Measurements from ENCODE around the gene TULP4.

TULP4 gene

GRCh38 chr6:158381214-158381613 is 68.9 kb downstream of the TULP4 start:
- ATAC-seq, result no peak
- TF ChIP-seq ESRRG (CRISPR knock-in tag; IDR thresholded peaks at IDR 0.05) (no peak), ZC3H10 (CRISPR knock-in tag; IDR thresholded peaks at IDR 0.05) (no peak), TOX (CRISPR knock-in tag; IDR thresholded peaks at IDR 0.05; ENCODE audit: borderline replicate concordance) (no peak), PPARA (CRISPR knock-in tag; IDR thresholded peaks at IDR 0.05; ENCODE audit: borderline replicate concordance) (no peak), ZNF70 (CRISPR knock-in tag; IDR thresholded peaks at IDR 0.05) (no peak), SNAI2 (CRISPR knock-in tag; IDR thresholded peaks at IDR 0.05) (no peak), ZNF565 (CRISPR knock-in tag; conservative IDR thresholded peaks at IDR 0.05; ENCODE audit: low read depth) (no peak), PATZ1 (CRISPR knock-in tag; IDR thresholded peaks at IDR 0.05; ENCODE audit: borderline replicate concordance) (no peak), TSHZ2 (CRISPR knock-in tag; IDR thresholded peaks at IDR 0.05) (no peak), CREB5 (CRISPR knock-in tag; IDR thresholded peaks at IDR 0.05; ENCODE audit: low read depth) (no peak), ZFP30 (CRISPR knock-in tag; IDR thresholded peaks at IDR 0.05) (no peak), POU6F1 (CRISPR knock-in tag; IDR thresholded peaks at IDR 0.05; ENCODE audit: borderline replicate concordance, low read depth) (no peak)

GRCh38 chr6:158382491-158382890 is 70.2 kb downstream of the TULP4 start:
- ATAC-seq, result no peak
- TF ChIP-seq PPARA (CRISPR knock-in tag; IDR thresholded peaks at IDR 0.05; ENCODE audit: borderline replicate concordance), result no peak
- no peak for TF ChIP-seq BACH2 (CRISPR knock-in tag; IDR thresholded peaks at IDR 0.05; ENCODE audit: borderline replicate concordance)
- TF ChIP-seq ARNTL (CRISPR knock-in tag; IDR thresholded peaks at IDR 0.05; ENCODE audit: borderline replicate concordance, low read depth), result no peak
- no peak for TF ChIP-seq TCF4 (CRISPR knock-in tag; IDR thresholded peaks at IDR 0.05; ENCODE audit: borderline replicate concordance)
- TF ChIP-seq CSRNP3 (CRISPR knock-in tag; IDR thresholded peaks at IDR 0.05), result no peak

GRCh38 chr6:158383057-158383456 is 70.8 kb downstream of the TULP4 start:
- TF ChIP-seq ZNF8 (CRISPR knock-in tag; IDR thresholded peaks at IDR 0.05), result no peak
- TF ChIP-seq CSDC2 (CRISPR knock-in tag; IDR thresholded peaks at IDR 0.05), result no peak
- TF ChIP-seq TSHZ2 (CRISPR knock-in tag; IDR thresholded peaks at IDR 0.05), result no peak
- no peak for TF ChIP-seq TCF4 (CRISPR knock-in tag; IDR thresholded peaks at IDR 0.05; ENCODE audit: borderline replicate concordance)
- no peak for TF ChIP-seq GLIS3 (CRISPR knock-in tag; IDR thresholded peaks at IDR 0.05)
- no peak for TF ChIP-seq RARB (CRISPR knock-in tag; IDR thresholded peaks at IDR 0.05)
- no peak for TF ChIP-seq ZNF565 (CRISPR knock-in tag; conservative IDR thresholded peaks at IDR 0.05; ENCODE audit: low read depth)
- ATAC-seq, result no peak

All from SK-N-SH treated with all-trans-retinoic acid at 6 μM for 48 hours (cell line).